HAP-1 (cell line): ENCODE data around the gene C19orf38.

Source experiments
- DNase-seq, 2 experiments: peaks; one replicate each; pipeline ENCODE4 v3.0.0-alpha.2; 2016 to 2020; ENCODE audit warnings: low spot score in 2 of 2
- H3K27me3 ChIP-seq: fragments of 250-450 bp; sonication (Bioruptor Pico); 2 replicates; pipeline ENCODE4 v1.5.1; 2020; ENCODE audit warnings: low read depth, mild to moderate bottlenecking, moderate library complexity
- H3K36me3 ChIP-seq: fragments of 250-450 bp; sonication (Bioruptor Pico); replicated peaks from 2 replicates; pipeline ENCODE4 v1.5.1; 2020; ENCODE audit warnings: mild to moderate bottlenecking
- H3K4me1 ChIP-seq: fragments of 250-450 bp; sonication (Bioruptor Pico); 2 replicates; pipeline ENCODE4 v1.5.1; 2020; ENCODE audit warnings: mild to moderate bottlenecking
- H3K4me3 ChIP-seq: fragments of 250-450 bp; sonication (Bioruptor Pico); 2 replicates; pipeline ENCODE4 v1.5.1; 2020; ENCODE audit warnings: mild to moderate bottlenecking, moderate library complexity
- H3K9me3 ChIP-seq: fragments of 250-450 bp; sonication (Bioruptor Pico); 2 replicates; pipeline ENCODE4 v1.5.1; 2020; ENCODE audit warnings: mild to moderate bottlenecking, moderate library complexity
- in situ Hi-C: fragments of 300-500 bp; cut with MboI; formaldehyde crosslinking; loops from 3 replicates; pipeline ENCODE4 v1.14.3; 2020; ENCODE audit warnings: low sequenced_read_pairs, inconsistent platforms, mixed read lengths

C19orf38 gene

GRCh38 chr19:10848230-10848856 lies at the start of gene C19orf38:
TSS of gene C19orf38 (plus strand) at chr19:10848415. CDS start at chr19:10848509, 94 bp downstream.
- in situ Hi-C loops = no loop called here
- Histone ChIP-seq H3K36me3 (no peaks in the 10 kb centered on the region), H3K4me3 (no peak within 1 kb of the TSS), H3K27me3 (no peaks in the 10 kb centered on the region), H3K4me1 (no peaks in the 10 kb centered on the region), H3K9me3 (0 out of 2 replicates have a peak, but pooled peaks cover 2% of the 10 kb centered on the region)
- no peak for DNase-seq

GRCh38 chr19:10800488-10800887 lies 47.7 kb upstream of the C19orf38 start:
- Histone ChIP-seq H3K27me3 (no peaks in the 10 kb centered on the region), H3K9me3 (no peaks in the 10 kb centered on the region), H3K4me3 (no peak overlapping the region), H3K4me1 (no peaks in the 10 kb centered on the region), H3K36me3 (peaks cover 27% of the 10 kb centered on the region)
- in situ Hi-C loops = no loop called here
- DNase-seq = no peak

- Histone ChIP-seq H3K9me3 (no peaks in the 10 kb centered on the region), H3K4me3 (no peak overlapping the region), H3K27me3 (no peaks in the 10 kb centered on the region), H3K4me1 (no peaks in the 10 kb centered on the region), H3K36me3 (peaks cover 29% of the 10 kb centered on the region)
- in situ Hi-C loops = no loop called here
- no peak for DNase-seq
Measured at GRCh38 chr19:10802479-10802878, 45.7 kb upstream of the C19orf38 start.

- H3K9me3 ChIP-seq = no peaks in the 10 kb centered on the region
- H3K4me1 ChIP-seq = no peaks in the 10 kb centered on the region
- H3K36me3 ChIP-seq = peaks cover 29% of the 10 kb centered on the region
- in situ Hi-C loops = no loop called here
- H3K27me3 ChIP-seq = no peaks in the 10 kb centered on the region
- DNase-seq = no peak
- H3K4me3 ChIP-seq = no peak overlapping the region
Measured at GRCh38 chr19:10803252-10803651, 45.0 kb upstream of the C19orf38 start.

GRCh38 chr19:10805065-10805757 lies 43.0 kb upstream of the C19orf38 start:
- Histone ChIP-seq H3K4me1 (no peaks in the 10 kb centered on the region), H3K9me3 (no peaks in the 10 kb centered on the region), H3K36me3 (peaks cover 32% of the 10 kb centered on the region), H3K27me3 (no peaks in the 10 kb centered on the region), H3K4me3 (no peak overlapping the region)
- in situ Hi-C loops = no loop called here
- no peak for DNase-seq

- H3K4me3 ChIP-seq = no peak overlapping the region
- H3K27me3 ChIP-seq = no peaks in the 10 kb centered on the region
- H3K4me1 ChIP-seq = no peaks in the 10 kb centered on the region
- DNase-seq = no peak
- in situ Hi-C loops = no loop called here
- peaks cover 27% of the 10 kb centered on the region for H3K36me3 ChIP-seq
- H3K9me3 ChIP-seq = no peaks in the 10 kb centered on the region
Measured at GRCh38 chr19:10805758-10806247, 42.4 kb upstream of the C19orf38 start.

- H3K4me1 ChIP-seq = no peaks in the 10 kb centered on the region
- peaks cover 10% of the 10 kb centered on the region for H3K36me3 ChIP-seq
- DNase-seq = no peak
- H3K9me3 ChIP-seq = no peaks in the 10 kb centered on the region
- H3K27me3 ChIP-seq = no peaks in the 10 kb centered on the region
- in situ Hi-C loops = no loop called here
- H3K4me3 ChIP-seq = no peak overlapping the region
Measured at GRCh38 chr19:10808937-10809649, 39.1 kb upstream of the C19orf38 start.

- no peaks in the 10 kb centered on the region for H3K4me1 ChIP-seq
- H3K4me3 ChIP-seq = no peak overlapping the region
- no peaks in the 10 kb centered on the region for H3K27me3 ChIP-seq
- DNase-seq = no peak
- no peaks in the 10 kb centered on the region for H3K9me3 ChIP-seq
- in situ Hi-C loops = no loop called here
- H3K36me3 ChIP-seq = peaks cover 15% of the 10 kb centered on the region
Measured at GRCh38 chr19:10809651-10810285, 38.4 kb upstream of the C19orf38 start.

GRCh38 chr19:10811391-10812111 lies 36.7 kb upstream of the C19orf38 start:
- in situ Hi-C loops = no loop called here
- Histone ChIP-seq H3K4me3 (no peak overlapping the region), H3K4me1 (no peaks in the 10 kb centered on the region), H3K36me3 (peaks cover 10% of the 10 kb centered on the region), H3K9me3 (no peaks in the 10 kb centered on the region), H3K27me3 (no peaks in the 10 kb centered on the region)
- DNase-seq = no peak

GRCh38 chr19:10812196-10812595 lies 36.0 kb upstream of the C19orf38 start:
- Histone ChIP-seq H3K4me3 (no peak overlapping the region), H3K4me1 (no peaks in the 10 kb centered on the region), H3K36me3 (peaks cover 10% of the 10 kb centered on the region), H3K9me3 (no peaks in the 10 kb centered on the region), H3K27me3 (no peaks in the 10 kb centered on the region)
- in situ Hi-C loops = no loop called here
- DNase-seq = no peak

- Histone ChIP-seq H3K4me1 (no peaks in the 10 kb centered on the region), H3K27me3 (no peaks in the 10 kb centered on the region), H3K36me3 (peaks cover 10% of the 10 kb centered on the region), H3K9me3 (no peaks in the 10 kb centered on the region), H3K4me3 (no peak overlapping the region)
- DNase-seq = no peak
- in situ Hi-C loops = no loop called here
Measured at GRCh38 chr19:10812902-10813404, 35.3 kb upstream of the C19orf38 start.

GRCh38 chr19:10815007-10815536 lies 33.1 kb upstream of the C19orf38 start:
- Histone ChIP-seq H3K27me3 (no peaks in the 10 kb centered on the region), H3K36me3 (peaks cover 13% of the 10 kb centered on the region), H3K9me3 (no peaks in the 10 kb centered on the region), H3K4me3 (no peak overlapping the region), H3K4me1 (no peaks in the 10 kb centered on the region)
- in situ Hi-C loops = no loop called here
- DNase-seq = no peak
